Posterior cingulate gyrus (tissue), 11 donors: ENCODE results near the gene SUGCT.
"Not testable (repeated sequence)": the region's sequence is repeated elsewhere in the genome, so short reads cannot be mapped to it uniquely, and the experiment has no call there.

Experiments used
- DNase-seq, 10 donors: peaks; one replicate each; pipeline versions ENCODE4 v3.0.0 to v3.0.0-alpha.2; 2020 to 2021; ENCODE audit warnings: mixed read lengths in 3 of 10
- intact Hi-C: fragments of 100-400 bp; cut with DNase I; formaldehyde crosslinking; loops from one replicate; pipeline ENCODE4 v1.15.1; 2023

SUGCT gene

DNA sequence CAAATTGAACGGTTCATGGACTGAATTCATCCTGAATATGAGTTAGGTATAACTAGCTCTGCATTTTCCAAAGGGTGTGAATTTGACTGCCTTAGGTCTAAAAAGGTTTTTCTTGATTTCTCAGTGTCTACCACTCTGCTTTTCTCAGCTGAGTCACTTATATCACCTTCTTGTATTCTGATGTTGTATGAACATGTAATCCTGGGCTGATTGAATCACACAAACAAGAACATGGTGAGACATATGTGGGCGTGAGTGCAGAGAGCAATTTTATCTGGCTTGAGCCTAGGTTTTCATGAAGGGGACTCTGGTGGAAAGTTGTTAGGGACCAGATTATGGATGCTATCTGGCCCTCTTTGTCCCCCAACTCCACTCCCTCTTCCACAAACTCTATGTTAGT, 239.8 kb downstream of the SUGCT start:
- intact Hi-C loops, result no loop called here
- DNase-seq, result no peak

DNA sequence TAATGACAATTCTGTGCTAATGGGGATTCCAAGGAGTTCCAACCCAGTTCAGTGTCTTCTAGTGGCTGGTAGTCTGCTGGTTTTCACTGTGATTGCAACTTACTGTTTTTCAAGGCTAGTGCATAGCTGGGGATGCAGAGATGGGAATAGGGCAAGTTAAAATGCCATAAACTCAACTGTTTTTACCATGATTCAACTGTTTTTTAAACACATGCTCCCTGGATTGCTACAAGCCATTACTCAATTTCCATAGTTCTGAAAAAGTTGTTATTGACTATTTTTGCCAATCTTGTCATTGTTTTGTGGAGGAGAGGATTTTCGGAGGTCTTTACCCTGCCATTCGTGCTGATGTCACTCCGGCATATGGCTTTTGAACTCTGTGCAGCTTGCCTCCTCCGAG, 245.3 kb downstream of the SUGCT start:
- DNase-seq, result no peak
- intact Hi-C loops, result no loop called here

DNA sequence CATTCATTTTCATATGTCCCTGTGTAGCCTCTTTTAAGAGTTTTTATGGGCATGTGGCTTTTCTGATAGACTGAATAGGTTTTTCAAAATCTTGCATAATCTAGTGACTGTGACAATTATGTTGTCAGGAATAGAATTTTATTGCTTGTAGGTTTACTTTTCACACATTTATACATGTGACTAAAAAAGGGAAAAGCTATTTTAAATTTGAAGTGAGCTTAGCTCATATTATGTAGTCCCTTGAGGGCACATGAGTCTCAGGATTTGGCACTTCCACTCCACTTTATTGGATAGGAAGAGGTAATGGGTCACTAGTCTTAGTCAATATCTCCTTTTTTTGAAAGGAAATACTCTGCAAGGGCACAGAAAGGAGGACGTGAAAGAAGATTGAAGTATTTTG, 247.3 kb downstream of the SUGCT start:
- intact Hi-C loops, result no loop called here
- DNase-seq, result no peak

DNA sequence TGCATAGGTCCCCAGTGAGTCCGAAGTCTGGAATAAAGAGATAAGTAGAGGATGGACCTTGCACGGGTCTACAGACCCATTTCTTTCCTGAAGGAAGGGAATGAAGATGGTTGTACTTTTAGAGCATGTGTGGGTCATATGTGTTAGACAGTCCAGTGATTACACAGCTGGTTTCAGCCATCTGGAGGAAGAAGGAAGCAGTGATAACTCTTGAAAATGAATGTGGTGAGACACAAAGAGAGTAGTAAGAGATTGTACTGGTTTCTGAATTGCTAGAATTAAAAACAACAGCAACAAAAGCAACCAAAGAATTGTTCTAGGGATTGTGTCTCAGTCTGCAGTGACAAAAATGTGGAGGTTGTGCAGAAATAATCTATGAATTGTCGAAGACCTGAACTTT, 258.9 kb downstream of the SUGCT start:
- intact Hi-C loops, result no loop called here
- no peak for DNase-seq

DNA sequence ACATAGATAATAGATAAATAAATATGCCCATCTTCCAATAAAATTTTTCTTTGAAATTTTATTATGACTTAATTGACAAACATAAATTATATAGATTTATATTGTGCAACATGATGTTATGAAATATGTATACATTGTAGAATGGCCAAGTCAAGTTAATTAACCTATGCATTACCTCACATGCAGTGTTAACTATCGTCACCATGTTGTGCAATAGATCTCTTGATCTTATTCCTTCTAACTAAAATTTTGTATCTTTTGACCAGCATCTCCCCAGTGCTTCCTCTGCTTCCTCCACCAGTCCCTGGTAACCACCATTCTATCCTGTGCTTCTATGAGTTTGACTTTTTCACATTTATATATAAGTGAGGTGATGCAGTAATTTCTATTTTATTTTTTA, 259.6 kb downstream of the SUGCT start:
- no peak for DNase-seq
- intact Hi-C loops, result no loop called here

DNA sequence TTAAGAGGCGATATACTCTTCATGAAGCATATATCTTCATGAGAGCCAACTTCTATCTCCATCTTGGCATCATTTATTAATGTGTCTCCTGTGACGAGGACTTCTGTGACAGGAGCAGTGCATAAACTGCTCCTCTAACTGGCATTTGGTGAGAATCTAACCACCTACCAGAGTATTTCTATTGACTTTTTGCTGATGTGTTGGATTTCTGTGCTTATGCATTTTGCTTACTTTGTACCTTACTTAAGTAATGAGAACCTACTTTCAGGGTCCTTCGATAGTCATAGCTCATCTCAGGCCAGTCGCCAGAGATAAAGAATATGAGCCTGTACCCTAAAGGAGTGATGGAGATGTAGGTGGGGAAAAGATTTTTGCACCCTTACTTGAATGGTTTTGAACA, 265.7 kb downstream of the SUGCT start:
- DNase-seq, result no peak
- intact Hi-C loops, result no loop called here

DNA sequence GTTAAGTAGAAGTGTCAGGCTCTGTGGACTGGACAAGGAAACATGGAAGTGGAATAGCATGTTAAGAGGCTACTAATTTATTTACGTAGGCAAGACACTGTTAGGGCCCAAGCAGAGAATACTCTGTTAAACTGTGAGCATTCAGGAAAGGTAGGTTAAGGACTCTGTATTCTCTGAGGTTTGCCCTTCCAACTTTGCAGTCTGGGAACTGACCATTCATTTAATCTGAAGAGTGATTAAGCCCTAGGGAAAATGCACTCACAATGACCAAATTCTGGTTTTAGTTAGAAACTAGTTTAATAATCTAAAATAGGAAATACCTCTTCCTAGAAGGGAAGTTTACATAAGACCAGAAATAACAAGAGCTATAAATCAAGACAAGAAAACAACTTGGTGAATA, 266.6 kb downstream of the SUGCT start:
- intact Hi-C loops, result no loop called here
- no peak for DNase-seq

DNA sequence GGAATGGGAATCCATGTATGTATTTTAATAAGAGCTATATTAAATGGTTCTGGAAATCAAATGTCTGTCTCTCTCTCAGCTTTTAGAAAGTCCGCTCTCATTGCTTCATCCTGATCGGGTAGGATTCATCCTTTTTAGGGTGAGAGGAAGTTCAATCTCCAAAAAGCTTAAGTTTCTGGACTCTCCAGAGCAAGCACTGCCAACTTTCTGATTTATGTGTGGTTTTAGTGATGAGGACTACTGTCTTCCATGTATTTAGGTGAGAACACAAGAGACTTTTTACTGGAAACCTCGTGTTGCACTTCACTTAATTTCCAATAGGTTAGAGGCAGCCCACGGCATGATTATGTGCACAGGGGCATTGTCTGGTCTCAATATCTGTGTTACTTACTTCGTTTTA, 267.9 kb downstream of the SUGCT start:
- DNase-seq, result no peak
- intact Hi-C loops, result no loop called here

DNA sequence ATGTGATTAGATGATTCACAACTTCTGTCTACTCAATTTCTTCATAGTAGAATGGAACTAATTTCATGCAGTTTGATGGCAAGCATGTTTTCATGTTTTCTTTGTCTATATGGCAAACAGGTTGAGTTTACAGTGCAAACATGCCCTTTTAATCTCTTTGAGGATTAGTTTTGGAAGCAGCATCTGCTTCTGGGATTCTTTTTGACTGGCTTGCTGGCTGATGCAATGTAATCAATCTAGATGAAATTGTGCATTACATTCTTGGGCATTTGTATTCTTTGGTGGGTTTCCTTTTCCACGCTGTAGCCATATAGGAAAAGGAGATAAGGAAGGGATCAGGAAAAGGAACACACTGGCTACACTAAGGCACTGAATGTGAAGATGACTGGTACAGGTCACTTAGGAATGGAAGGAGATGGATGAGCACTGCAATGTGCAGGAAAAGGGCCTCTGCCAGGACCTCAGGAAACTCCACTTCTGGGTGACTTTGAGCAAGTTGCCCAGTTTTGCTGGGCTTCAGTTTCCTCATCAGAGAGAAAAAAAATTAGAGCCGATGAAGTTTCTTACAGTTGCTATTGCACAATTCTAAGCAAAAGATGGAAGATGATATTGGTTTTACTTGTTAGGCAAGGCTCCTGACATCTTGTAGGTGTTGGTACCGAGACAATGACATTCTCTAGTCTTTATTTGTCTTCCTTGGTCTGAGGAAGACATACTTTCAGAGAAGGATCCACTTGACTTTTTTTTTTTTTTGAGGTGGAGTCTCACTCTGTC, 269.1 kb downstream of the SUGCT start:
- peak in 1 of 10 donors; percentile 12 for DNase-seq
- intact Hi-C loops, result no loop called here

DNA sequence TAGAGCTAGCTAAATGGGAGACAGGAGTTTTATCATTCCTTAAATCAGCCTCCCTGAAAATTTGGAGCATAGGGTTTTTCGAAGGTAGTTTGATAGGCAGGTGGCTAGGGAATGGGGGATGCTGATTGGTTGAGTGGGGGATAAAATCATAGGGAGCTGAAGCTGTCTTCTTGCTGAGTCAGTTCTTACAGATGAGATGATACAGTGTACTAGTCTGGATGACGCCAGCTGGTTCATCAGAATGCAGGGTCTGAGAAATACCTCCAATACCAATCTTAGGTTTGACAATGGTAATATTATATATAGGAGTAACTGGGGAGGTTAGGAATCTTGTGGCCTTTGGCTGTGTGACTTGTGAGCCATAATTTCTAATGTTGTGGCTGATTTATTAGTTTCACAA, 271.2 kb downstream of the SUGCT start:
- intact Hi-C loops, result no loop called here
- DNase-seq, result no peak

DNA sequence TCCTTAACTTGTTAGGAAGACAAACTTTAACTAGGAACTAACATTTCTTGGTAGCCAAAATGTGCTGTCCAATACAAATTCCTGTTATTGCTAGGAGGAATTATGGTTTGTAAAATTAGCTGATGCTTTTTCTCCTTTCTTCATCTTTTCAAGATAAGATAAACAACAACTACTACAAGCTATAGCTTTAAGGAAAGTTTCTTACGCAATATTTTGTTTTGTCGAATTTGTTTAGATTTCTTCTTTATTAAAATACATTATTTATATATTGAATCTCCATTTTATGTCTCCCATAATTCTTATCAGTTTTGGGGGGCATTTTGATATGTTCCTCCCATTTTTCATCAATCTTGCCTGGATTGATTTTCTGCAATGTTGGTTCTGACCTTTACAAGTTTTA, 277.5 kb downstream of the SUGCT start:
- intact Hi-C loops, result no loop called here
- DNase-seq, result no peak

DNA sequence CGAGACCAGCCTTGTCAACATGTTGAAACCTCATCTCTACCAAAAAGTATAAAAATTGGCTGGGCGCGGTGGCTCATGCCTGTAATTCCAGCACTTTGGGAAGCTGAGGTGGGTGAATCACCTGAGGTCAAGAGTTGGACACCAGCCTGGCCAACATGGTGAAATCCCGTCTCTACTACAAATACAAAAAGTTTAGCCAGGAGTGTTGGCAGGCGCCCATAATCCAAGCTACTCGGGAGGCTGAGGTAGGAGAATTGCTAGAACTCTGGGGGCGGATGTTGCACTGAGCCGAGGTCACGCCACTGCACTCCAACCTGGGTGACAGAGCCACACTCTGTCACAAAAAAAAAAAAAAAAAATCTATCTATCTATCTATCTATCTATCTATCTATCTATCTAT, 279.9 kb downstream of the SUGCT start:
- DNase-seq, intact Hi-C loops: not testable (repeated sequence)

DNA sequence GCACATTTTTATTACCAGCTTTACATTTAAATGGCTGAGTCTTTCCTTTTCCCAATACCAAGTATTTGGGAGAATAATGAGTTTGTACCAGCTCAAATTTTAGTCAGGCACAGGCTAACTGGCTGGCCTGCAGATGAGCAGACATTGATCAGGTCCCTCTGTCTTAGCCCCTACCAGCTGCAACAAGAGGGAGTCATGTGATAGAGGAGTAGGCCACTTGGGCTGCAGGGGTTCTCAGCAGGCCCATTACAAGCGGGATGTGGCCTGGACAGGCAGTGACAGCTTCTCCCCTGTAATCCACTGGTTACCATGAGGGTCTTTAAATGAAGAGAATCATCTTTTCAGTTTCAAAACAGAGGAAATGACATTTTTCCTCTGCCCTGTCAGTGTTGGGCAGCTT, 283.6 kb downstream of the SUGCT start:
- DNase-seq, result no peak
- intact Hi-C loops, result no loop called here

DNA sequence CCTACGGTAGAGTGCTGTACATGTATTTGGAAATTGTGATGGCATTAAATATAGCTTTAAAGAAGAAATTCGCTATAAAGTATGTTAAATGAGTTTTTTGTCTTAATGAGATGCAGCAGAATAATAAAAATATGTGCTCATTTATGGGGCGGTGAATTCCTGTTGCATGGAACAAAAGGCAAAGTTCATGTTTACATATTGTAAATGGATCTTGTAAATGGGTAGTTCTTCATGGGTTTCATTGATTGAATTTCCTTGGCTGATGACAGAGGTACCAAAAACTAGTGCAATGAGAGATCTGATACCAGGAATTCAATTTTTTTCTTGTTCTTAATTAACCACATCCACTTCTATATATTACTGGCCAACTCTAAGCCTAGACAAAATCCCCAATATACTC, 284.2 kb downstream of the SUGCT start:
- no peak for DNase-seq
- intact Hi-C loops, result no loop called here

DNA sequence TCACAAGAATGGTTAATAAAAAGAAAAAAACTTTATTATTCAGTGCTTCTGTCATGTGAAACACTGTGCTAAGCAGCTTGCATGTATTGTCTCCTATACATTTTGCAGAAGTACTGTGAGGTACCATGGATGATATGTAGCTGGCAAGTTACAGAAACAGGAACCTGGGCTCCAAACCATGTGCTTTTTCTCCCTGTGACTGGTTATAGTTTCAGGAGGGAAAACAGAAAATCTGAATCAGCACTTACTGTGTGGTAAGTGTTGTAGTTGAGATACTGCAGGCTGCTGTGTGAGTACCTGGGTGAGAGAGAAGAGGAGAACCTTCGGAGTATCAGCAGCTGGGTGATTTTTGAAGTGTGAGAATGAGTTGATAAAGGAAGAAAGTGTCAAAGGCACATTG, 285.0 kb downstream of the SUGCT start:
- DNase-seq, result no peak
- intact Hi-C loops, result no loop called here

DNA sequence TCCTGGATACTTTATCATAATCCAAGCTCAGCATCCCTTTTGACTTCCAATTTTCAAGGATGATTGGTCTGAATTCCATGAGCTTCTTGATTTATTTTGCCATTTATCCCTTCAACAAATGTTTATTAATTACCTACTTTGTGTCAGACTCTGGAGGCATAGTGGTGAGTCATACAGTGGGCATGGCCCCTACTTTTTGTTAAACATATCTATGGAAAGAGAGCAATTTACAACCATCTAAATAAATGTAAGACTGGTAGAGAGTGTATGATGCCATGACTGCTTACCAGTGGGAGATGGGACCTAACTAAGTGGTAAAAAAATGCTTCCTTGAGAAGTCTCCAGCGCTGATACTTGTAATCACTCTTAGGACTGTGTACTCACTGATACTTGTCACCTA, 286.6 kb downstream of the SUGCT start:
- no peak for DNase-seq
- intact Hi-C loops, result no loop called here

DNA sequence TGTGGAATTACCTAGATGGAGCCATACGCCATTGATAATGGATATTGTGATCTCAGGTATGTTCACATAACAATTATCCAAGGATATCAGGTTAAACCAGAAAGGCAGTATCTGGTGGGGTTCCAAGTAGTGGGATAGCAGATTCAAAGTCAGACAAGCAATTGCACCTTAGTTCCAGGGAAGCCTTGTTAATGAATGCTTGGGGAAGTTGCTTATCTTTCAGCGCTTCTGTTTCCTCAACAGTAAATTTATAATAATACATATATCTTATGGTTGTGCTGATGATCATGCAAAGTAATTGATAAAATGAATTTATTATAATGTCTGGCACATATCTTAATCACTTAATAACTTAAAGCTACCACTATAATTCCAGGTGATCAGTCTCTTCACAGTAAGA, 290.9 kb downstream of the SUGCT start:
- intact Hi-C loops, result no loop called here
- DNase-seq, result no peak

DNA sequence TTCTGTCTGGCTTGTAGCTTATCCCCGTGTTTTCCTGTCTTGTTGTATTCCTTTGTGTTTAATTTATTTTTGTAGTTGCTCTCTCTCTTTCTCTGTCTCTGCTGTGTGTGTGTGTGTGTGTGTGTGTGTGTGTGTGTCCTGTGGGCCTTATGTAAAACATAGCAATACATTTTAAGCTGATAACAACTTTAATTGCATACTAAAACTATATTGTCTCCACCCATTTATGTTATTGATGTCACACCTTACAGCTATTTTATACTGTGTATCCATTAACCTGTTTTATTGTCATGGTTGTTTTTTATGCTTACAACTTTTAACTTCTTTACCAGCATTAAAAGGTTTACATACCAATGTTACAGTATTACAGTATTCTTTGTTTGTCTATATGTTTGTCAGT, 293.6 kb downstream of the SUGCT start:
- intact Hi-C loops, result no loop called here
- no peak for DNase-seq

DNA sequence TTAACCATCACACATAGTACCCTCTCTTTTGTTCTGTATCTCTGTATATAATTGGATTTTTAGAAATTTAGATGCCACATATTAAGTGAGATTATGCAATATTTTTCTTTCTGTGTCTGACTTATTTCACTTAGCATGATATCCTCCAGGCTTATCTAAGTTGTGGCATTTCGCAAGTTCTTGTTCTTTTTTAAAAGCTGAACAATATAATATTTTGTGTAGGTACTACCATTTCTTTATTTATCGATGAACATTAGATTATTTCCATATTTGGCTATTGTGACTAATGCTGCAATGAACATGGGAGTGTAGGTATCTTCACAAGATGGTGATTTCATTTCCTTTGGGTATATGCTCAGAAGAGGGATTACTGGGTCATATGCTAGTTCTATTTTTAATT, 295.0 kb downstream of the SUGCT start:
- no peak for DNase-seq
- intact Hi-C loops, result no loop called here

DNA sequence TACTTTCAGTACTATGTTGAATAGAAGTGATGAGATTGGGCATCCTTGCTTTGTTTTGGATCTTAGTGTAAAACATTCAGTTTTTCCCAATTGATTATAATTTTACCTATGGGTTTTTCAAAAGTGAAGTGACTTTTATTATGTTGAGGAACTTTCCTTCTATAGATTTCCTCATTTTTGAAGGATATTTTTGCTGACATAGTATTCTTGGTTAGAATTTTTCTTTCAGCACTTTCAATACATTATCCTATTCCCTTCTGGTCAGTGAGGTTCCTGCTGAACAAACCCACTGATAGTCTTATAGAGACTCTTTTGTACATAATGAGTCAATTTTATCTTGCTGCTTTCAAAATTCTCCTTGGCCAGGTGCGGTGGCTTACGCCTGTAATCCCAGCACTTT, 297.2 kb downstream of the SUGCT start:
- intact Hi-C loops, result no loop called here
- DNase-seq, result no peak

DNA sequence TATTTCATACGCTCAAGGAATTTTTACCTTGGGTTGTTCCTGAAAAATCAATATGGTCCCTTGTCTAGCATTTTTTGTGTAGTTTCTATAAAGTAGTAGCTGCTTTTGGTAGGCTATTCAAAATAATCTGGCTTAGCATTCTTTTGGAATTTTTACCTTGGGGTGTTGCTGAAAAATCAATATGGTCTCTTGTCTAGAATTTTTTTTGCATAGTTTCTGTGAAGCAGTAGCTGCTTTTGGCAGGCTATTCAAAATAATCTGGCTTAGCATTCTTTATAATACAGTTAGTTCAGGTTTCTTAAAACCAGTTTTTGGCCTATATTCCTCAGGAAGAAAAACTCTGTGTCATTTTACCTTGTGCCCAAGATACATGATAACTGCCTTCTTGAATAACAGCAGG, 301.9 kb downstream of the SUGCT start:
- DNase-seq, result no peak
- intact Hi-C loops, result no loop called here

DNA sequence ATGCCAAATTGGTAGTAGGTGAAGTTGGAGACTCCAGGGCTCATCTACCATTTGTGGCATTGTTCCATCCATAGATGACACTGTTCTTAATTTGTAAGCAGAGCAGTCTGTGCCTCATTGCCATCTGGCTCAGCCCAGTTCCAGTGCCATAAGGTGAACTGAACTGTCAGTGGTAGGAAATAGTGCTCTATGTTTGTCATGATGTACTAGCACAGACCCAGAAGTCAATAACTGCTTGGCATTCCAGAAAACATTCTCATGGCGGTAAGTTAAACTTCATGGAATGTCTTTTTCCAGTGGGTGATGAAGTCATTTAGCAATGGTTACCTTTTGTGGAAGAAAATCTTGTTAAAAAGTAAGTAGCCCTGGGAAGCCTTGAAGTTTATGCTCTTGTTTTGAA, 302.7 kb downstream of the SUGCT start:
- DNase-seq, result no peak

DNA sequence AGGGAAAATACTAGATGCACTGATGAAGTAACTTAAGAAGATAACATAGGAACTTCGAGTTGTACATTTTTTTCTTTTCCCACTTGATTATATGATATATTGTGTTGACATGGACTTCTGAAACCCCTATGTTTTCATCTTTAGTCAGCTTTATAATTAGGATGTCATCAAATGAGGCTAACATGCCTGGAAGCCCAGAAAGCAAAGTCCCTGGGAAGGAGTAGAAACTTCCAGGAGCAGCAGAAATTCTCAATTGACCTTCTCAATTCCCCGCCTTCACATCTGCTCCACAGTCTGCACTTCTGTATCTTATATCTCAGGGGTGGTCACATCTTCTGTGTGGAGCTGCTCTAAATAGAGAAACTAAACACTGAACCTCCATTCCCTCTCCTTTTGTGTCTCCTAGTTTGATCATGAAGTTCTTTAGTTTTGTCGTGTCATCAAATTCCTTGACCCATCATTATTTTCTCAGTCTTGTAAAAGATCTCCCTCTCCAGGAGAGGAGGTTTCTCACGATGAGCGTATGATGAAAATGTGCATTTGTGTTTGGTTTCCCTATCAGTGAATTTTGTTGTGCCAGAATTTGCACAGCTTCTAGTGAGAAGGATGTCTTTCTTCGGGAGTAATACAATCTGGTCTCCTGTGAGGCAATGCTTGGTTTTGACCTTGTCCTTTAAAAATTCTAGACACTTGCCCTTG, 303.3 kb downstream of the SUGCT start:
- intact Hi-C loops, result no loop called here

More for the DNA sequence above, 302.7 kb downstream of the SUGCT start:
- intact Hi-C loops, result no loop called here

More for the DNA sequence above, 303.3 kb downstream of the SUGCT start:
- DNase-seq, result no peak
